K562 (cell line): ENCODE results near the gene PCNX2. TPM values are rescaled to one million over a fixed set of nuclear protein-coding genes. Genes with fewer than 3 reads are reported as not detected.

Experiments used
- ATAC-seq: fragments of 200-7000 bp; cut with Tn5 transposase; 3 replicates; pipeline ENCODE4 v1.9.1; 2020; ENCODE audit warnings: moderate library complexity
- BruUV-seq: library from RNA; stranded (reverse); fragments of 400-500 nt; replicated peaks from 2 replicates; lab custom pipeline; 2021; lab: Mats Ljungman, UMichigan
- CTCF ChIA-PET: fragments of 300-600 bp; formaldehyde crosslinking; extraction: SDS; loops from one replicate; lab custom pipeline; 2021; ENCODE audit warnings: low intra/inter-chr PET ratio; lab: Yijun Ruan, JAX
- POLR2A ChIA-PET: fragments of 300-600, 350-650 bp; sonication (Branson Sonifier 250); formaldehyde crosslinking; extraction: SDS; loops from one replicate; lab custom pipeline; 2021; ENCODE audit warnings: antibody characterized with exemption, inconsistent platforms; lab: Yijun Ruan, JAX
- DNase-seq, 4 experiments: peaks; one replicate each; pipeline versions ENCODE4 v3.0.0 to v3.0.0-alpha.2; 2011 to 2018; ENCODE audit warnings: low spot score in 3 of 4, mixed read lengths in 3 of 4; ENCODE audit errors: extremely low read depth in 1 of 4
- FAIRE-seq: peaks from 2 replicates; lab custom pipeline; 2011; peaks lifted over from hg19 to GRCh38; lab: Jason Lieb, UNC
- H2AFZ ChIP-seq: 2 replicates; pipeline ENCODE4 v1.6.0; 2011; ENCODE audit warnings: low read depth, low read length, control low read depth, inconsistent platforms
- H3K27ac ChIP-seq: fragments of 200-600 bp; 3 replicates; pipeline ENCODE4 v1.8.0; 2011; ENCODE audit warnings: low read depth, mild to moderate bottlenecking, control low read depth, inconsistent platforms, low read length, moderate library complexity, mixed read lengths; ENCODE audit errors: extremely low read depth
- H3K27me3 ChIP-seq, 2 experiments: fragments of 300-600 bp in 1 of 2; 2 replicates in 1 of 2; 3 replicates in 1 of 2; pipeline versions ENCODE4 v1.6.0 to v1.8.0; 2011; ENCODE audit warnings: inconsistent platforms in 2 of 2, low read length in 2 of 2, mild to moderate bottlenecking in 1 of 2, mixed read lengths in 1 of 2, moderate library complexity in 1 of 2; ENCODE audit not compliant: control insufficient read depth in 2 of 2, insufficient read depth in 2 of 2
- H3K36me3 ChIP-seq: fragments of 300-600 bp; 3 replicates; pipeline ENCODE4 v1.8.0; 2011; ENCODE audit warnings: mild to moderate bottlenecking, low read length, inconsistent platforms; ENCODE audit not compliant: control insufficient read depth, insufficient read depth
- H3K4me1 ChIP-seq, 2 experiments: fragments of 200-600 bp in 1 of 2; replicated peaks in 1 of 2; 2 replicates in 1 of 2; 3 replicates in 1 of 2; pipeline versions ENCODE4 v1.5.1 to v1.8.0; 2011; ENCODE audit warnings: inconsistent platforms in 2 of 2, low read length in 2 of 2, mild to moderate bottlenecking in 1 of 2, mixed read lengths in 1 of 2, moderate library complexity in 1 of 2; ENCODE audit not compliant: control insufficient read depth in 2 of 2, insufficient read depth in 2 of 2
- H3K4me2 ChIP-seq: 2 replicates; pipeline ENCODE4 v1.6.1; 2011; ENCODE audit warnings: low read length, control low read depth, inconsistent platforms, mixed read lengths; ENCODE audit not compliant: insufficient read depth
- H3K4me3 ChIP-seq: fragments of 200-600 bp; sonication (generic), shearing (Covaris generic); 2 replicates; pipeline ENCODE4 v1.5.1; 2016; ENCODE audit warnings: control low read depth, inconsistent platforms
- H3K79me2 ChIP-seq: fragments of 200-600 bp; 3 replicates; pipeline ENCODE4 v1.8.0; 2011; ENCODE audit warnings: low read length, inconsistent platforms; ENCODE audit not compliant: control insufficient read depth, insufficient read depth
- H3K9ac ChIP-seq, 2 experiments: 2 replicates each; pipeline versions ENCODE4 v1.6.0 to v1.6.1; 2011; ENCODE audit warnings: low read depth in 2 of 2, low read length in 2 of 2, control low read depth in 1 of 2, inconsistent platforms in 1 of 2, mild to moderate bottlenecking in 1 of 2, mixed read lengths in 1 of 2; ENCODE audit not compliant: insufficient read depth in 1 of 2
- H3K9me1 ChIP-seq: one replicate; pipeline ENCODE4 v1.6.0; 2011; ENCODE audit warnings: inconsistent platforms, mild to moderate bottlenecking, low read length, moderate library complexity; ENCODE audit not compliant: control insufficient read depth, insufficient read depth
- H3K9me3 ChIP-seq: replicated peaks from 2 replicates; pipeline ENCODE4 v1.5.1; 2011; ENCODE audit warnings: low read depth, low read length, inconsistent platforms; ENCODE audit not compliant: control insufficient read depth, insufficient read depth
- H4K20me1 ChIP-seq: replicated peaks from 2 replicates; pipeline ENCODE4 v1.6.1; 2011; ENCODE audit warnings: low read length, inconsistent platforms, mixed read lengths; ENCODE audit not compliant: control insufficient read depth, insufficient read depth
- CTCF ChIP-seq, 3 experiments: IDR thresholded peaks in 2 of 3; conservative IDR thresholded peaks in 1 of 3; 2 replicates each; pipeline ENCODE4 v1.5.1; 2011 to 2012; ENCODE audit warnings: low read length in 3 of 3, mild to moderate bottlenecking in 3 of 3, control low read depth in 2 of 3, improper control_type of control experiment in 1 of 3, inconsistent platforms in 1 of 3, low read depth in 1 of 3, mixed read lengths in 1 of 3, moderate library complexity in 1 of 3; ENCODE audit not compliant: insufficient read depth in 2 of 3
- HMG20A ChIP-seq: fragments of 450-650 bp; formaldehyde crosslinking; conservative IDR thresholded peaks from 2 replicates; pipeline ENCODE4 v1.4.0; 2020; ENCODE audit warnings: mild to moderate bottlenecking, mixed read lengths
- MAFG ChIP-seq: fragments of 450-650 bp; conservative IDR thresholded peaks from 2 replicates; pipeline ENCODE4 v1.6.1; 2016; ENCODE audit warnings: missing genetic modification characterization, missing compliant biosample characterization
- POLR2H ChIP-seq: IDR thresholded peaks from 2 replicates; pipeline ENCODE4 v1.6.1; 2016; ENCODE audit warnings: missing genetic modification characterization, low read depth, mild to moderate bottlenecking, control low read depth, missing compliant biosample characterization, moderate library complexity
- REST ChIP-seq, 2 experiments: fragments of 450-650 bp; formaldehyde crosslinking in 1 of 2; IDR thresholded peaks; 2 replicates each; pipeline versions ENCODE4 v1.4.0 to v1.6.1; 2014 to 2020; ENCODE audit warnings: mild to moderate bottlenecking in 2 of 2, borderline replicate concordance in 1 of 2, low read depth in 1 of 2
- ZNF175 ChIP-seq: fragments of 200-800 bp; sonication (Bioruptor generic); IDR thresholded peaks from 2 replicates; pipeline ENCODE4 v1.6.1; 2016; ENCODE audit warnings: low read depth, mild to moderate bottlenecking, missing genetic modification characterization, missing compliant biosample characterization
- ZNF277 ChIP-seq: fragments of 250-450 bp; sonication (Bioruptor Pico); IDR thresholded peaks from 2 replicates; pipeline ENCODE4 v1.8.0; 2022; ENCODE audit warnings: inconsistent platforms, mild to moderate bottlenecking, moderate library complexity, borderline replicate concordance
- ZNF316 ChIP-seq: fragments of 450-650 bp; IDR thresholded peaks from 2 replicates; pipeline ENCODE4 v1.6.1; 2016
- WGBS: fragments of 100-300 bp; shearing (Covaris generic); methylation state at CpG from one replicate; pipeline ENCODE4 v1.1.6; 2016; ENCODE audit warnings: low coverage, mixed read lengths; ENCODE audit not compliant: insufficient coverage; ENCODE audit errors: missing lambda C conversion rate; 5-methylcytosine and 5-hydroxymethylcytosine counted together
- in situ Hi-C: fragments of 300-500 bp; cut with MboI; formaldehyde crosslinking; loops from 4 replicates; pipeline ENCODE4 v1.15.0; 2018; ENCODE audit warnings: inconsistent platforms, mixed read lengths
- intact Hi-C: fragments of 100-400 bp; cut with micrococcal nuclease; formaldehyde crosslinking; loops from 2 replicates; pipeline ENCODE4 v1.14.2; 2022
- polyA plus RNA-seq, 8 experiments: library from polyadenylated mRNA; depleted of rRNA in 4 of 8; stranded (reverse) in 5 of 8; unstranded in 3 of 8; fragments of >200 nt; fragmentation: Nextera tagmentation in 2 of 8; fragmentation: Illumina TruSeq in 1 of 8; extraction: Ambion mirVana in 2 of 8; extraction: Trizol in 1 of 8; gene quantifications; 2 replicates each; pipeline versions ENCODE4 v1.2.1 to v1.2.3, GENCODE V29; 2011 to 2014; ENCODE audit warnings: inconsistent platforms in 1 of 8, missing spikeins in 1 of 8
- total RNA-seq, 7 experiments: library from RNA; depleted of rRNA in 6 of 7; stranded (reverse); fragments of >200 nt in 6 of 7; fragmentation: Illumina TruSeq in 2 of 7; extraction: Trizol in 2 of 7; gene quantifications; 2 replicates each; pipeline versions ENCODE4 v1.2.1 to v1.2.3, GENCODE V29; 2011 to 2021; ENCODE audit warnings: low replicate concordance in 1 of 7

PCNX2 gene
- total and polyA plus RNA-seq, 9 of the 15 experiments (the other 6 are each of a cell fraction or from before 2014, with no cell fraction given): 0.07 to 0.33 TPM; not detected in 7

- H3K9me1 ChIP-seq: no peaks in the 10 kb centered on the region
- H3K9ac ChIP-seq: no peak overlapping the region
- no peaks in the 10 kb centered on the region for H3K79me2 ChIP-seq
- peaks cover 0 to 3% of the 10 kb centered on the region in 2 experiments; a peak in 2 of 5 replicates for H3K27me3 ChIP-seq
- in situ Hi-C loops (loop anchor here (25.0 kb wide), 2 partner anchors 602 to 1502 kb away; partner anchors contain the start of gene SIPA1L2), intact Hi-C loops (loop anchor here (1.0 to 5.0 kb wide), 2 partner anchors 197 to 1373 kb away; no protein-coding TSS in a partner anchor)
- no peak overlapping the region for H3K4me3 ChIP-seq
- no peak overlapping the region for H2AFZ ChIP-seq
- no peaks in the 10 kb centered on the region for H3K36me3 ChIP-seq
- no TSS peak for BruUV-seq
- no peak overlapping the region for H3K4me2 ChIP-seq
- peak in 2 of 4 experiments; percentile 16 to 37 for DNase-seq
- no peaks in the 10 kb centered on the region for H3K9me3 ChIP-seq
- no peaks in the 10 kb centered on the region for H4K20me1 ChIP-seq
- CTCF ChIA-PET: interaction anchor here (1.6 kb wide), 1 partner anchor 604 kb away, joined by 4 read pairs; no protein-coding TSS in a partner anchor
- no peaks in the 10 kb centered on the region for H3K4me1 ChIP-seq
- H3K27ac ChIP-seq: no peak overlapping the region
- FAIRE-seq: peak; percentile 69
- WGBS: 3% methylated on average over 9 of the region's 9 CpGs
- peak; percentile 88 for ATAC-seq
- POLR2A ChIA-PET: no interaction called here
- TF ChIP-seq POLR2H (tag): peak; percentile 36; the same call in 1 of the 2 replicates
- peak; percentile 24 to 69 (median 58); a peak in 5 of 6 replicates for TF ChIP-seq CTCF (IDR thresholded peaks at IDR 0.05 in 2 of 3, conservative IDR thresholded peaks at IDR 0.05 in 1 of 3; ENCODE audit: insufficient read depth in 2 of 3, low read depth in 1 of 3, low read length in 3 of 3)
- no peak for TF ChIP-seq ZNF175 (CRISPR knock-in tag)
- TF ChIP-seq ZNF316: peak; percentile 75
- peak; percentile 33; the same call in 1 of the 2 replicates for TF ChIP-seq MAFG
- 0 out of 2 replicates have a peak, but pooled peaks have one; percentile 30 for TF ChIP-seq HMG20A
- TF ChIP-seq ZNF277 (CRISPR knock-in tag): no peak
- peak; percentile 55; the same call in 1 of the 2 replicates for TF ChIP-seq REST (IDR thresholded peaks at IDR 0.05; ENCODE audit: borderline replicate concordance)
- no peak for TF ChIP-seq REST (CRISPR knock-in tag; IDR thresholded peaks at IDR 0.05; ENCODE audit: low read depth)
Observed at GRCh38 chr1:233238884-233239431, 56.6 kb downstream of the PCNX2 start.
